GM19023 (cell line): ENCODE data around the gene TRIP6.

Source experiments
- ATAC-seq: cut with Tn5 transposase; IDR thresholded peaks from one replicate; pipeline ENCODE4 v1.9.1; 2021; ENCODE audit warnings: mild to moderate bottlenecking, moderate library complexity; ENCODE audit not compliant: unreplicated experiment

Gene TRIP6

DNA sequence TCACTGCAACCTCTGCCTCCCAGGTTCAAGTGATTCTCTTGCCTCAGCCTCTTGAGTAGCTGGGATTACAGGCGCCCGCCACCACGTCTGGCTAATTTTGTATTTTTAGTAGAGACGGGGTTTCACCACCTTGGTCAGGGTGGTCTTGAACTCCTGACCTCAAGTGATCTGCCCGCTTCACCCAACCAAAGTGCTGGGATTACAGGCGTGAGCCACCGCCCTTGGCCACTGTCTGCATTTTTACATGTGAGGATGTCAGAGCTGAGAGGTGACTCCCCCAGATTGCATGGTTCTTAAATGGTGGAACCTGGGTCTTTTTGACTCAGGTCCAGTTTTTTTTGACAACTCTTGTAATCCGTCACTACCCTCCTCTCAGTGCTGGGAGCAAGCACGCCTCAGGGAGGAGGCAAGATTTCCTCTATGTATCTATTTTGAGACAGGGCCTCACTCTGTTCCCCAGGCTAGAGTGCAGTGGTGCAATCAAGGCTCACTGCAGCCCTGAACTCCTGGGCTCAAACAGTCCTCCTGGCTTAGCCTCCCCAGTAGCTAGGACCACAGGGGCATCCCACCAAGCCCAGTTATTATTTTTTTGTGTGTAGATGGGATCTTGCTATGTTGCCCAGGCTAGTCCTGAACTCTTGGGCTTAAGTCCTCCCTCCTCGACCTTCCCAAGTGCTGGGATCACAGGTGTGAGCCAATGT is 6.6 kb downstream of the TRIP6 start:
- no peak for ATAC-seq

DNA sequence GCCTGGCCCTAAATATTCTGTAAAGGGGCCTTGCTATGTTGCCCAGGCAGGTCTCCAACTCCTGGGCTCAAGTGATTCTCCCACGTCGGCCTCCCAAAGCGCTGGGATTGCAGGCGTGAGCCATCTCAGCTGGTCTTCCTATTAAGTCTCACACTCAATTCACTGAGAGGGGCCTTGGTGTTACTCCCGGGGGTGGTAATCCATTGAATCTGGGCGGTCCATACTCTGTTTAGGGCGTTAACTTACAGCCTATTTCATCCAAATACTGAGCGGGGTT is 7.1 kb downstream of the TRIP6 start:
- no peak for ATAC-seq

DNA sequence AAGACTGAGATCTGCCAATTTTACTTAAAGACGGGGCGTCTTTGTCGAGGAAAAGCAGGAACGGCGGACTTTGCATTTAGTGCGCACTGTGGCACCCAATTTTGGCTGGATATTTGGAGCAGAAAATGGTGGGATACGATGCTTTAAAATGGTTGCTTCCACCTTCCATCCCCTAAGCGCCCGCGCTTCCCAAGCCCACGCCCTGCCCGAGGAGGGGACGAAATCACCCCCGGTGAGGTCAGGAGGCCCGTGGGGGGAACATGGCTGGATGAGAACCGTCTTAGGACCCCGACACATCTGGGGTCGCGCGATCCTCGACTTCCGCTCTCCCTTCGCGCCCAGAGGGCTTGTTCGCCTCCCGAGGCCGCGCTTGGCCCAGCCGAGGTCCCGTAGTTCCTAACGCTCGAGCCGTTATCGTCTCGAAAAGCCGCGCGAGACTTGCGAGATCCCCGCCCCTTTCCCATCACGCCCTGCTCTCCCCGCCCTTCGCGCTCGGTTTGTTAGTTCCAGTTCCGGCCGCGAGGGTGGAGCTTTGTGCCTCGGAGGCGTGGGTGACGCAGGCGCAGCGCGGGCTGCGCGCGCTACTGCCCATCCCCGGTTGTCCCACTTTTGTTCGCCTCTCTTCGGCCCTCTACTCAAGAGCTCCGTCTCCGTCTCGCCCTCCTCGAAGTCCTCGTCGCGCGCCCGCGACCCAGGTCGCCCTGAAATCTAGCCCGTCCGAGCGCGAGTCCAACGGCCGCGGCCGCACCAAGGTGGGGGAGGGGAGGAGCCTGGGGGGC is 7.6 kb downstream of the TRIP6 start, which contains the start of gene SRRT:
TSS of gene SRRT (plus strand) at position 527 of the 779 bp plus-strand sequence. CDS start 488 bp downstream, outside the sequence.
- peak; percentile 92 for ATAC-seq

DNA sequence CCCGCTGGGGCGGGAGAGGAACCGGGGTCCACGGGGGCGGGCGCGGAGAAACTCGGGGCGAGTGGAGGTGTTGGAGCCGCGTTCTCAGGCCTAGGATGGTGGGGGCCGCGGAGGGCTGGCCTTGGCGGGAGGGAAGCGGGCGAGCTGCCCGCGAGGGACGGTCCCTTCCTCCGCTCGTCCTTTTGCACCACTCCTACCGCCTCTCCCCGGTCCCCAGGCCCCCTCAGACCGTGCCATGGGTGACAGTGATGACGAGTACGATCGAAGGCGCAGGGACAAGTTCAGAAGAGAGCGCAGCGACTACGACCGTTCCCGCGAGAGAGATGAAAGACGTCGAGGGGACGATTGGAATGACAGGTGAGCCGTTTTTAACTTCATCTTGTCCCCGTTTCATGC is 8.2 kb downstream of the TRIP6 start:
- peak; percentile 35 for ATAC-seq

DNA sequence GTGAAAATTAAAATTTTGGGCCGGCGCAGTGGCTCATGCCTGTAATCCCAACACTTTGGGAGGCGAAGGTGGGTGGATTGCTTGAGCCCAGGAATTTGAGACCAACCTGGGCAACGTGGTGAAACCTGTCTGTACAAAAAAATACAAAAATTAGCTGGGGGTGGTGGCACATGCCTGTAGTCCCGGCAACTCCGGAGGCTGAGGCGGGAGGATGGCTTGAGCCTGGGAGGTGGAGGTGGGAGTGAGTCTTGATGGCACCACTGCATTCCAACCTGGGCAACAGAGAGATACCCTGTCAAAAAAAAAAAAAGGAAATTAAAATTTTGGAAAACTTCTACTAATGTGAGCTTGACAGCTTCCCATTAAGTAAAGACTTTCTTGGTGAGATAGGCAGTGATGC is 10.8 kb downstream of the TRIP6 start:
- no peak for ATAC-seq

DNA sequence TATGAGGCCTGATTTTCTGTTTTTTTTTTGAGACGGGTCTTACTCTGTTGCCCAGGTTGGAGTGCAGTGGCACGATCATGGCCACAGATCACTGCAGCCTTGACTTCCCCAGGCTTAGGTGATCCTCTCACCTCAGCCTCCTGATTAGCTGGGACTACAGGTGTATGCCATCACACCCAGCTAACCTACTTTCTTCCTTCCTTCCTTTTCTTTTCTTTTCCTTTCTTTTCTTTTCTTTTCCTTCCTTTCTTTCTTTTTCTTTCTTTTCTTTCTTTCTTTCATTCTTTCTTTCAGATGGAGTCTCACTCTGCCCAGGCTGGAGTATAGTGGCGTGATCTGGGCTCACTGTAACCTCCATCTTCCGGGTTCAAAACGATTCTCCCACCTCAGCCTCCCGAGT is 11.5 kb downstream of the TRIP6 start:
- ATAC-seq: no peak

DNA sequence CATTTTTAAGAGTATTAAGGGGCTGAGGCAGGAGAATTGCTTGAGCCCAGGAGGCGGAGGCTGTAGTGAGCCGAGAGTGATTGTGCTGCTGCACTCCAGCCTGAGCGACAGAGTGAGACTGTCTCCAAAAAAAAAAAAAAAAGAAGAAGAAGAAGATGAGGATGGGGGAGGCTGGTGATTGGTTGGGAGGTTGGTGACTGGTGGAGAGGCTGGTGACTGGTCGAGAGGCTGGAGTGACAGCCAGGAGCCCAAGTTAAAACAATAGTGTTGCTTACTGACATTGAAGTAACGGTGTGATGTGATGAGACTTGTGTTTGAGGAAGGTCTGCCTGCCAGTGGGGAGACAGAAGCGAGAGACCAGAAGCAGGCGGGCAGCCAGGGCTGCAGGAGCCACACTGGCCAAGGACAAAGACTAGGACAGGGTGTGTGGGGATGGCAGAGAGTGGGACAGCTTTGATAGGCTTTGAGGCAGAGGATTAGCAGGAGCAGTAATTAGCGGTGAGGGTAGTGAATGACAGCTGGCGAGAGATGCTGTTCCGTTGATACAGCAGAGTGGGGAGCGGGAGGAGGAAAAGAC is 12.6 kb downstream of the TRIP6 start:
- no peak for ATAC-seq

DNA sequence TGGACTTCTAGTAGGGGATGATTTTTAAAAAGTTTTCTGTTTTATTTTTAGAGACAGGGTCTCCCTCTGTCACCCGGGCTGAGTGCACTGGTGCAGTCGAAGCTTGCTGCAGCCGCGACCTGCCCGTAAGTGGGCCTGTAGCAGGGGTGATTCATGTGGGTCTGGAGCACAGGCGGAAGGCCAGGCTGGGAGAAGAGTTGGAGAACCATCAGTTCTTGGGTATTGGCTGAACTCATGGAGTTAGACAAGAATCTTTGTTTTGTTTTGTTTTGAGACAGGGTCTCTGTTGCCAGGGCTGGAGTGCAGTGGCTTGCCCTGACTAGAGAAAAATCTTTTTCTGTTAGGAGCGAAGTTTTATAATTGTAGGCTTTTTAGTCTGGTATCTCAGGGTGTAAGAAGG is 13.5 kb downstream of the TRIP6 start:
- no peak for ATAC-seq

DNA sequence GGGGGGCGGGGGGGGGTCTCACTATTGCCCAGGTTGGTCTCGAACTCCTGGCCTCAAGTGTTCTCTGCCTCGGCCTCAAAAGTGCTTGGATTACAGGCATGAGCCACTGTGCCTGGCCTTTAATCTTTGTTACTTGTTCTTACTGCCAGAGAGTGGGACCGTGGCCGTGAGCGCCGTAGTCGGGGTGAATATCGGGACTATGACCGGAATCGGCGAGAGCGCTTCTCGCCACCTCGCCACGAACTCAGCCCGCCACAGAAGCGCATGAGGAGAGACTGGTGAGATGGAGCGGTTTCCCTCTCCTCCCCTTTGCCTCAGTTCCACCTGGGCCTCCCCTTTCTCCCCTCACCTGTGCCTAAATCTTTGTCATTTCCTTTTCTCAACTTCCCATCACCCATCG is 13.9 kb downstream of the TRIP6 start:
- no peak for ATAC-seq

DNA sequence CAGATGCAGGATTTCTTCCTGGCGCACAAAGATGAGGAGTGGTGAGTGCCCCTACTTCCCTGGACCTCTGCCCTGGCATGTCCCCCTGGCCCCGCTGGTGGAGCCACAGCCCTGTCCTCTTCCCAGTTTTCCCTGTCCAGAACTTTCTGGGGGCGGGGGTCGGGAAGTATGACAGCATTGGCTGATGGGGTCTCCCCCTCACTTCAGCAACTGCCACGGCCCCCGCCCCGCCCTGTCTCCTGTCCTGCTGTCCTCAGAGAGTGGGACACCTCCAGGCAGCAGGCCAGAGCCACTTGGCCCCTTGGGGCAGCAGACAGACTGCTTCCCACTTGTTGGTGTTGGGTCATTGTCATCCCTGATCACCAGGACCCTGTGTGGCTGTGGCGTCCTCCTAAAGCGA is 15.0 kb downstream of the TRIP6 start:
- ATAC-seq: no peak

DNA sequence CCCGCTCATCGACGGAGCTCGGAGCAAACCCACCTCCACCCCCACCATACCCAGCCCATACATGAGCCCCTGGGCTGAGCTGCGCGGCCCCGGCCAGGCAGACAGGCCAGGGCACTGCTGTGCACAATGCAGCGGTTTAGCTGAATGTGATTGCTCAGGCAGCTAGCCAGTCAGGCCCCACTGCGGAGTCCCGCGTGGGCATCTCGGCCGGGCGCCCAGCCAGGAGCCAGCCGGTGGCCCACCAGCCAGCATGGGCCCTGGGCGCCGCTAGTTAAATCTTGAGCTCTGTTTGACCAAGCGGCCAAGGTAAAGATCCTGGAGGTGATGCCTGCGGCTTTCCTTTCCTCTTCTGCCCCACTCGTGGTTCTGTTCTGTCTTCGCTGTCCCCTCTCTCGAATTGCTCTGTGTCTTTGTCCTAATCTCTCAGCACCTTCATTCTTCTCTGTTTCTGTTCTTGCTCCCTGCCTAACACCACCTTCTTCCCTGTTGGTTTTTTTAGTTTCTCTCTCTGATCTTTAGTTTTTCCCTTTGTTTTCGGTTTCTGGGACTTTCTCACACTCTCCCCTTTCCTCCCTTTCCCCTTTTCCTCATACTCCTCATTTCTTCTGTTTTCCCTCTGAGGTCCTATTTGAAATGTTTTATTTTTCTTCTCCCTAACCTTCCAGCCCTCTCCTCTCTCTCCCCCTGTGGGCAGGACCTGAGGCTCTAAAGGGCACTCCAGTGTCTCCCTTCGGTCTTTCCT is 15.8 kb downstream of the TRIP6 start:
- ATAC-seq: no peak

DNA sequence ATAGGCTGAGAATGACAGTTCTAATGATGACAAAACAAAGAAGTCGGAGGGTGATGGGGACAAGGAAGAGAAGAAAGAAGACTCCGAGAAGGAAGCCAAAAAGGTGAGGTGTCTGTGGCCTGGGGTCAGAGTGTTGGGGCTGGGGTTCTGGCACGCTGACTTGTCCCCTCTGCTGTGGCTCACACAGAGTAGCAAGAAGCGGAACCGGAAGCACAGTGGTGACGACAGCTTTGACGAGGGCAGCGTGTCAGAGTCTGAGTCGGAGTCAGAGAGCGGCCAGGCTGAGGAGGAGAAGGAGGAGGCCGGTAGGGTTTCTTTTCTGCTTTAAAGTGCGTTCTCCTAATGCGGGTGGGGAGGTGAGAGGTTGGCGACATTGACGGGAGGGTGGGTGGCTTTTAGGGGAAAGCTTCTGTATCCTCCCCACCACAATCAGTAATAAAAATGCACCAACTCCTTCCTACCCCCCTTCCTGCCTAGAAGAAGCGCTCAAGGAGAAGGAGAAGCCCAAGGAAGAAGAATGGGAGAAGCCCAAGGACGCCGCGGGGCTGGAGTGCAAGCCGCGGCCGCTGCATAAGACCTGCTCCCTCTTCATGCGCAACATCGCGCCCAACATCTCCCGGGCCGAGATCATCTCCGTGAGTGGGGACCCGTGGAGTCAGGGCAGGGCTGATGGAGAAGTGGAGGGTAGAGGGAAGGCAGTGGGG is 17.7 kb downstream of the TRIP6 start:
- ATAC-seq: no peak

DNA sequence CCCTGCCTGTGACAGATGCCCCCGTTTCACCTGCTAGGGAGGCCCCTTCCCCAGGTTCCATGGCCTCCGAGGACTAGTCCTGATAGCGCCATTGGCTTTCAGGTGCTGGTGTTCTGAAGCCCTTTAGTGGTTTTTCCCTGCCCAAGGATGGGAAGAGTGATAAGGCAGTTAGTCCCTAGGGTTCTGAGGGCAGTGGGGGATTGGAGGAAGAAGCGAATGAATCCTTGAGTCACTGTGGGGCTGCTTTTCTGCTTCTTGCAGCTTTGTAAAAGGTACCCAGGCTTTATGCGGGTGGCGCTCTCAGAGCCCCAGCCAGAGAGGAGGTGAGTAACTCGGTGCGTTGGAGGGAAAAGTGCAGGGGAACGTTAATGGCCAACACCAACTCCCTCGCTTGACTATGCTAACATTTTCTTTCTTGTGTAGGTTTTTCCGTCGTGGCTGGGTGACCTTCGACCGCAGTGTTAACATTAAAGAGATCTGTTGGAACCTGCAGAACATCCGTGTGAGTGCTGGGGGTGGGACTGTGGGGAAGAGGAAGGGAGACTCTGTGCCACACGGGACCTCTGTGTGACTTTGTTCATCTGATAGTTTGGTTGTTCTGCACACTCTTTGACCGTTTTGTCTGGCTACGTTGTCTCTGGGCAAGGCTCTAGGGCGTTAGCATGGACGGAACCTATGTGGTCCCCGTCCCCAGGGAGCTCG is 18.4 kb downstream of the TRIP6 start:
- ATAC-seq: no peak

DNA sequence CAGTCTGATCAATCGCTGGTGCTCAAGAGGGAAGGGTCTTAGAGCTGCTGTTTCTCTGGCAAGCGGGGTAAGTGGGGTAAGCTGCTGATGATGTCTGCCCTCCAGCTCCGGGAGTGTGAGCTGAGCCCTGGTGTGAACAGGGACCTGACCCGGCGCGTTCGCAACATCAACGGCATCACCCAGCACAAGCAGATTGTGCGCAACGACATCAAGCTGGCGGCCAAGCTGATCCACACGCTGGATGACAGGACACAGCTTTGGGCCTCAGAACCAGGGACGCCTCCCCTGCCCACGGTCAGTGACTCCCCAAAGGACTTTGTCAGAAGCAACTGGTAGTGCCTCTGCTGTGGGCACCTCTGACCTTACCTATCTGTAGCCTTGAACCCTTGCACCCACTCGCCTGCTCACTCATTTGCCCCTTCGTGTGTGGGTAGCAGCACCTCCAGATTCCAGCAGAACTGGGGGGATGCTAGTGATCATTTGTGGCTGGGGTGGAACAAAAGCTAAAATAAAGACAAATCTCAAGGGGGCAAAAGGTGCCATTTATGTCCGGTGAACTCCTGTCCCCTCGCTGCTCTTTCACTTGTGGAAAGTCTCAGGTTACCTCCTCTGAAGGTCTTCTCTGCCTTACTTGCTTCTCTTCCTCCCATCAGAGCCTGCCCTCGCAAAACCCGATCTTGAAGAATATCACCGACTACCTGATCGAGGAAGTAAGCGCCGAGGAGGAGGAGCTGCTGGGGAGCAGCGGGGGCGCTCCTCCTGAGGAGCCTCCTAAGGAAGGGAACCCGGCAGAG is 19.2 kb downstream of the TRIP6 start:
- no peak for ATAC-seq

DNA sequence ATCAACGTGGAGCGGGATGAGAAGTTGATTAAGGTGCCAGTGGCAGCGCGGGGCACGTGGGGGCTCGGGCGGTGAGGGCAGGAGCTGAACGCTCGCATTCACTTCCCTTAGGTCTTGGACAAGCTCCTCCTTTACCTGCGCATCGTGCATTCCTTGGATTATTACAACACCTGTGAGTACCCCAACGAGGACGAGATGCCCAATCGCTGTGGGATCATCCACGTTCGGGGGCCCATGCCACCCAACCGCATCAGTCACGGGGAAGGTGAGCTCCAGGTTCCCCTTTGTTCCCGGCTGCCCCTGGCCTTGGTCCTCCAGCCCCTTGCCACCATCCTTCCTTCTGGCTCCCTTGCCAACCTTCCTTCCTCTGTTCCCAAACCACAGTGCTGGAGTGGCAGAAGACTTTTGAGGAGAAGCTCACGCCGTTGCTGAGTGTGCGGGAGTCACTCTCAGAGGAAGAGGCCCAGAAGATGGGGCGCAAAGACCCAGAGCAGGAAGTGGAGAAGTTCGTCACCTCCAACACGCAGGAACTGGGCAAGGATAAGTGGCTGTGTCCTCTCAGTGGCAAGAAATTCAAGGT is 19.8 kb downstream of the TRIP6 start:
- no peak for ATAC-seq

DNA sequence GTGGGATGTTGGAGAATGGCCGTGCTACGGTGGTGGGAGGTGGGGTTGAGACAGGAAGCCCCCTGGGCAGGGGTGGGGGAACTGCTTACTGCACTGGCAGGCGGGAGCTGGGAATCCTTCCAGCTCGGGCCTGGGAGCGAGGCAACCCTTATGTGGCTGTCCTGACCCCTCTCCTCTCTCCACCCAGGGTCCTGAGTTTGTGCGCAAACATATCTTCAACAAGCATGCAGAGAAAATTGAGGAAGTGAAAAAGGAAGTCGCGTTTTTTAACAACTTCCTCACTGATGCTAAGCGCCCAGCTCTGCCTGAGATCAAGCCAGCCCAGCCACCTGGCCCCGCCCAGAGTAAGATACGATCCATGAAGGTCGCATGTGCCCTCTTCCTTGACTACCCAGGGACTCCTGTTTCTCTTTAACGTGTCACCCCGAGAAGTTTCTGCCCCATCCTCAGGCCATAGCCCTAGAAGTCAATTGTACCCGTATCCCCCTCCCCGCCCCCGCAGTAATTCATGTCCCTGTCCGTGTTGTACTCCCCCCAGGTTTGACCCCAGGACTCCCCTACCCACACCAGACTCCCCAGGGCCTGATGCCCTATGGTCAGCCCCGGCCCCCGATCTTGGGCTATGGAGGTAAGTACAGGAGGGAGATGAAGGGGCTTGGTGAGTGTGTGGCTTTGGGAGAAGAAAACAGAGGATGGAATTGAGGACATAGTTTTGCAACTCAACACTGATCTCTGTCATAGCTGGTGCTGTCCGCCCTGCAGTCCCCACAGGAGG is 20.5 kb downstream of the TRIP6 start:
- no peak for ATAC-seq

DNA sequence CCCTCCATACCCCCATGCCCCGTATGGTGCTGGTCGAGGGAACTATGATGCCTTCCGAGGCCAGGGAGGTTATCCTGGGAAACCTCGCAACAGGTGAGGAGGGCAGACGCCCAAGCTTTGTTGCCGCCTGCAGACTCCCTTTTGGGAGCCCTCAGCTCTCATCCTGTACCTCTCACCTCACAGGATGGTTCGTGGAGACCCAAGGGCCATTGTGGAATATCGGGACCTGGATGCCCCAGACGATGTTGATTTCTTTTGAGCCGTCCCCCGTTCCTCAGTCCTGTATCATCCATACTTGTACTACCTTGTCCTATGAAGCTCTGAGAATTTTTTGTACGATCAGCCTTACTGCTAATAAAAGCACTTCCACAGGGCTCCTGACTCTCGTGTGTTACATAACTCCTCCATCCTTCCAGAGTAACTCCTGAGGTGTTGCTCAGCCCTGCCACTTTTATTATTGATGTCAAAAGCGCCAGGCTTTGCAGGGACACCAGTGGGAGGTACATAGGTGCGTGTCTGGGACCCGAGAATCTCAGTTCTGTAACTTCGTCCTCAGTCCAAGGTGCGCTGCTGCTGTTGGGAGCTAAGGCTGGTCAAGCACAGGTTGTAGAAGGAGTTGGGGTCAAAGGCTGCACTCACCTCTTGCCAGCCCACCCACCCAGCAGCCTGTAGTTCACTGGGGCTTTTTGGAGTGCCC is 21.3 kb downstream of the TRIP6 start:
- ATAC-seq: no peak
